HEK293 (cell line): ENCODE measurements around the gene ATP1A3.
A peak's percentile ranks its signal among the peaks of the same experiment; 100 is the strongest.

Experiments
- CTCF ChIA-PET: fragments of 350-600 bp; formaldehyde crosslinking; extraction: SDS; loops from one replicate; lab custom pipeline; 2021; ENCODE audit warnings: antibody characterized with exemption; lab: Yijun Ruan, JAX
- POLR2A ChIA-PET: fragments of 300-600 bp; formaldehyde crosslinking; extraction: SDS; loops from one replicate; lab custom pipeline; 2020; ENCODE audit warnings: antibody characterized with exemption, inconsistent platforms; lab: Yijun Ruan, JAX
- H3K27ac ChIP-seq: fragments of 200-500 bp; sonication (Bioruptor generic); 2 replicates; pipeline ENCODE4 v1.5.1; 2014; ENCODE audit warnings: low read depth, low read length, control low read depth, inconsistent platforms; ENCODE audit errors: extremely low read depth
- H3K36me3 ChIP-seq, 2 experiments: fragments of 200-500 bp in 1 of 2; sonication (Bioruptor generic) in 1 of 2; 1 replicate in 1 of 2; 2 replicates in 1 of 2; pipeline ENCODE4 v1.5.1; 2014 to 2017; ENCODE audit warnings: inconsistent platforms in 2 of 2, low read length in 2 of 2; ENCODE audit not compliant: control insufficient read depth in 2 of 2, insufficient read depth in 1 of 2
- H3K4me1 ChIP-seq: fragments of 200-500 bp; sonication (Bioruptor generic); 2 replicates; pipeline ENCODE4 v1.5.1; 2014; ENCODE audit warnings: mild to moderate bottlenecking, low read length, inconsistent platforms; ENCODE audit not compliant: control insufficient read depth, insufficient read depth
- H3K4me3 ChIP-seq: 2 replicates; pipeline ENCODE4 v1.5.1; 2011; ENCODE audit warnings: low read depth, mild to moderate bottlenecking, control low read depth, low read length, moderate library complexity
- H3K9me3 ChIP-seq: fragments of 200-500 bp; sonication (Bioruptor generic); 2 replicates; pipeline ENCODE4 v1.5.1; 2014; ENCODE audit warnings: low read depth, low read length, inconsistent platforms; ENCODE audit not compliant: control insufficient read depth, insufficient read depth
- GLIS1 ChIP-seq: fragments of 450-650 bp; formaldehyde crosslinking; IDR thresholded peaks from 2 replicates; pipeline ENCODE4 v1.5.1; 2016; ENCODE audit warnings: missing biosample characterization, missing genetic modification characterization
- MZF1 ChIP-seq: fragments of 450-650 bp; formaldehyde crosslinking; IDR thresholded peaks from 2 replicates; pipeline ENCODE4 v1.5.1; 2017; ENCODE audit warnings: missing biosample characterization, missing genetic modification characterization, borderline replicate concordance
- SCRT2 ChIP-seq: fragments of 450-650 bp; formaldehyde crosslinking; IDR thresholded peaks from 2 replicates; pipeline ENCODE4 v1.5.1; 2016; ENCODE audit warnings: missing biosample characterization, missing genetic modification characterization
- TRIM28 ChIP-seq: IDR thresholded peaks from 2 replicates; pipeline ENCODE4 v1.6.1; 2011; ENCODE audit warnings: low read length, control low read depth, borderline replicate concordance
- ZBTB7A ChIP-seq: fragments of 450-650 bp; formaldehyde crosslinking; IDR thresholded peaks from 2 replicates; pipeline ENCODE4 v1.5.1; 2016; ENCODE audit warnings: low read depth, missing biosample characterization, missing genetic modification characterization
- ZFHX2 ChIP-seq: fragments of 450-650 bp; formaldehyde crosslinking; conservative IDR thresholded peaks from 2 replicates; pipeline ENCODE4 v1.5.1; 2016; ENCODE audit warnings: missing biosample characterization, missing genetic modification characterization
- ZNF292 ChIP-seq: fragments of 450-650 bp; formaldehyde crosslinking; IDR thresholded peaks from 2 replicates; pipeline ENCODE4 v1.5.1; 2016; ENCODE audit warnings: low read depth, missing biosample characterization, missing genetic modification characterization, borderline replicate concordance
- ZNF596 ChIP-seq: fragments of 450-650 bp; IDR thresholded peaks from 2 replicates; pipeline ENCODE4 v1.5.0; 2018; ENCODE audit warnings: missing biosample characterization, mild to moderate bottlenecking, missing genetic modification characterization, moderate library complexity
- ZNF837 ChIP-seq: fragments of 450-650 bp; formaldehyde crosslinking; IDR thresholded peaks from 2 replicates; pipeline ENCODE4 v1.5.1; 2016; ENCODE audit warnings: missing biosample characterization, missing genetic modification characterization
- TF ChIP-seq, protein P1 (sequence below): fragments of 450-650 bp; formaldehyde crosslinking; IDR thresholded peaks from 2 replicates; pipeline ENCODE4 v1.5.1; 2016; ENCODE audit warnings: missing biosample characterization, missing genetic modification characterization
- TF ChIP-seq, protein P2 (sequence below): fragments of 450-650 bp; formaldehyde crosslinking; optimal IDR thresholded peaks from 2 replicates; pipeline ENCODE3; 2016; ENCODE audit warnings: missing biosample characterization, mild to moderate bottlenecking, missing genetic modification characterization
- TF ChIP-seq, protein P3 (sequence below): fragments of 450-650 bp; formaldehyde crosslinking; IDR thresholded peaks from 2 replicates; pipeline ENCODE4 v1.5.1; 2016; ENCODE audit warnings: missing biosample characterization, missing genetic modification characterization
- TF ChIP-seq, protein P4 (sequence below): fragments of 450-650 bp; formaldehyde crosslinking; IDR thresholded peaks from 2 replicates; pipeline ENCODE4 v1.5.1; 2016; ENCODE audit warnings: missing biosample characterization, missing genetic modification characterization
- TF ChIP-seq, protein P5 (sequence below): fragments of 450-650 bp; IDR thresholded peaks from 2 replicates; pipeline ENCODE4 v1.5.1; 2018; ENCODE audit warnings: missing biosample characterization, mild to moderate bottlenecking, missing genetic modification characterization
- TF ChIP-seq, protein P6 (sequence below): fragments of 450-650 bp; formaldehyde crosslinking; IDR thresholded peaks from 2 replicates; pipeline ENCODE4 v1.5.1; 2017; ENCODE audit warnings: missing biosample characterization, missing genetic modification characterization

ATP1A3 gene

DNA sequence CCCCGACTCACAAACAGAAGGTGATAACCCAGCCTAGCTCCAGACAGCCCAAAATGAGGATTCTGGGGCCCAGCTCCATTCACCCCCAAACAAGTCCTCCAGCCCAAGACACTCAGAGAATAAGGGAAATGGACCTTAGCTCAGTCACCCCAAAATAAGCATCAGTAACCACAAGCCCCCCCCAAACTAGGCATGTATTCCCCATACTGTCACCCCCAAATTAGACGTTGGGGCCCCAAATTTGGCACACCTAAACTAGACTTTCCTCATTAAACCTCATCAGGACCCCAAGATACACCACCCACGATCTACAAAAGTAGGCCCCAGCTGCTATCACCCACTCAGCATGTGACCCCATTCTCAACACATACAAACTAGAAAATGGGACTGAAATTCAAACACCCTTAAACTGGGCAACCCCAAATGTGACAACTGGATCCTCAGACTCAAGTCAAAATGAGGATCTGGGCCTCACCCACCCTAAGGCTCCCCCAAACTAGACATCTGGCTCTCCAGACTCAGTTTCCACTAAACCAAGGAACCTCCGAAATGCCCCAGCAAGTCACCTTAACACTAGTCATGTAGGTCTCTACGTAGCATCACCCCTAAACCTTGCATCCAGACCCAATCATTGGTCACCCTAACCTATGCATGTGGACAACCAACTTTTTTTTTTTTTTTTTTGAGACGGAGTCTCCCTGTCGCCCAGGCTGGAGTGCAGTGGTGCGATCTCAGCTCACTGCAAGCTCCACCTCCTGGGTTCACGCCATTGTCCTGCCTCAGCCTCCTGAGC, 52.4 kb downstream of the ATP1A3 start:
- TF ChIP-seq, protein P1, sequence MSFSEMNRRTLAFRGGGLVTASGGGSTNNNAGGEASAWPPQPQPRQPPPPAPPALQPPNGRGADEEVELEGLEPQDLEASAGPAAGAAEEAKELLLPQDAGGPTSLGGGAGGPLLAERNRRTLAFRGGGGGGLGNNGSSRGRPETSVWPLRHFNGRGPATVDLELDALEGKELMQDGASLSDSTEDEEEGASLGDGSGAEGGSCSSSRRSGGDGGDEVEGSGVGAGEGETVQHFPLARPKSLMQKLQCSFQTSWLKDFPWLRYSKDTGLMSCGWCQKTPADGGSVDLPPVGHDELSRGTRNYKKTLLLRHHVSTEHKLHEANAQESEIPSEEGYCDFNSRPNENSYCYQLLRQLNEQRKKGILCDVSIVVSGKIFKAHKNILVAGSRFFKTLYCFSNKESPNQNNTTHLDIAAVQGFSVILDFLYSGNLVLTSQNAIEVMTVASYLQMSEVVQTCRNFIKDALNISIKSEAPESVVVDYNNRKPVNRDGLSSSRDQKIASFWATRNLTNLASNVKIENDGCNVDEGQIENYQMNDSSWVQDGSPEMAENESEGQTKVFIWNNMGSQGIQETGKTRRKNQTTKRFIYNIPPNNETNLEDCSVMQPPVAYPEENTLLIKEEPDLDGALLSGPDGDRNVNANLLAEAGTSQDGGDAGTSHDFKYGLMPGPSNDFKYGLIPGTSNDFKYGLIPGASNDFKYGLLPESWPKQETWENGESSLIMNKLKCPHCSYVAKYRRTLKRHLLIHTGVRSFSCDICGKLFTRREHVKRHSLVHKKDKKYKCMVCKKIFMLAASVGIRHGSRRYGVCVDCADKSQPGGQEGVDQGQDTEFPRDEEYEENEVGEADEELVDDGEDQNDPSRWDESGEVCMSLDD (tag by site-specific recombination) = peak; percentile 94
- TF ChIP-seq SCRT2 (no peak), ZNF292 (tag by site-specific recombination) (no peak), ZFHX2 (peak; percentile 43; the same call in 1 of the 2 replicates), ZNF837 (tag by site-specific recombination) (no peak)
- TF ChIP-seq, protein P2, sequence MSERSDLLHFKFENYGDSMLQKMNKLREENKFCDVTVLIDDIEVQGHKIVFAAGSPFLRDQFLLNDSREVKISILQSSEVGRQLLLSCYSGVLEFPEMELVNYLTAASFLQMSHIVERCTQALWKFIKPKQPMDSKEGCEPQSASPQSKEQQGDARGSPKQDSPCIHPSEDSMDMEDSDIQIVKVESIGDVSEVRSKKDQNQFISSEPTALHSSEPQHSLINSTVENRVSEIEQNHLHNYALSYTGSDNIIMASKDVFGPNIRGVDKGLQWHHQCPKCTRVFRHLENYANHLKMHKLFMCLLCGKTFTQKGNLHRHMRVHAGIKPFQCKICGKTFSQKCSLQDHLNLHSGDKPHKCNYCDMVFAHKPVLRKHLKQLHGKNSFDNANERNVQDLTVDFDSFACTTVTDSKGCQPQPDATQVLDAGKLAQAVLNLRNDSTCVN = no peak
- TF ChIP-seq, protein P3, sequence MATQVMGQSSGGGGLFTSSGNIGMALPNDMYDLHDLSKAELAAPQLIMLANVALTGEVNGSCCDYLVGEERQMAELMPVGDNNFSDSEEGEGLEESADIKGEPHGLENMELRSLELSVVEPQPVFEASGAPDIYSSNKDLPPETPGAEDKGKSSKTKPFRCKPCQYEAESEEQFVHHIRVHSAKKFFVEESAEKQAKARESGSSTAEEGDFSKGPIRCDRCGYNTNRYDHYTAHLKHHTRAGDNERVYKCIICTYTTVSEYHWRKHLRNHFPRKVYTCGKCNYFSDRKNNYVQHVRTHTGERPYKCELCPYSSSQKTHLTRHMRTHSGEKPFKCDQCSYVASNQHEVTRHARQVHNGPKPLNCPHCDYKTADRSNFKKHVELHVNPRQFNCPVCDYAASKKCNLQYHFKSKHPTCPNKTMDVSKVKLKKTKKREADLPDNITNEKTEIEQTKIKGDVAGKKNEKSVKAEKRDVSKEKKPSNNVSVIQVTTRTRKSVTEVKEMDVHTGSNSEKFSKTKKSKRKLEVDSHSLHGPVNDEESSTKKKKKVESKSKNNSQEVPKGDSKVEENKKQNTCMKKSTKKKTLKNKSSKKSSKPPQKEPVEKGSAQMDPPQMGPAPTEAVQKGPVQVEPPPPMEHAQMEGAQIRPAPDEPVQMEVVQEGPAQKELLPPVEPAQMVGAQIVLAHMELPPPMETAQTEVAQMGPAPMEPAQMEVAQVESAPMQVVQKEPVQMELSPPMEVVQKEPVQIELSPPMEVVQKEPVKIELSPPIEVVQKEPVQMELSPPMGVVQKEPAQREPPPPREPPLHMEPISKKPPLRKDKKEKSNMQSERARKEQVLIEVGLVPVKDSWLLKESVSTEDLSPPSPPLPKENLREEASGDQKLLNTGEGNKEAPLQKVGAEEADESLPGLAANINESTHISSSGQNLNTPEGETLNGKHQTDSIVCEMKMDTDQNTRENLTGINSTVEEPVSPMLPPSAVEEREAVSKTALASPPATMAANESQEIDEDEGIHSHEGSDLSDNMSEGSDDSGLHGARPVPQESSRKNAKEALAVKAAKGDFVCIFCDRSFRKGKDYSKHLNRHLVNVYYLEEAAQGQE (tag by site-specific recombination) = no peak
- Histone ChIP-seq H3K27ac (no peak overlapping the region), H3K4me3 (no peak overlapping the region), H3K4me1 (no peaks in the 10 kb centered on the region; the same call in 1 of the 2 replicates), H3K9me3 (no peaks in the 10 kb centered on the region), H3K36me3 (no peaks in the 10 kb centered on the region; a peak in 1 of 3 replicates)
- ChIA-PET POLR2A (interaction anchor here (0.6 to 1.4 kb wide), 4 partner anchors 16 to 80 kb away, joined by 3 to 4 read pairs (median 3); no protein-coding TSS in a partner anchor), CTCF (interaction anchor here (0.8 to 2.9 kb wide), 2 partner anchors 10 to 15 kb away, joined by 3 to 20 read pairs; no protein-coding TSS in a partner anchor)

DNA sequence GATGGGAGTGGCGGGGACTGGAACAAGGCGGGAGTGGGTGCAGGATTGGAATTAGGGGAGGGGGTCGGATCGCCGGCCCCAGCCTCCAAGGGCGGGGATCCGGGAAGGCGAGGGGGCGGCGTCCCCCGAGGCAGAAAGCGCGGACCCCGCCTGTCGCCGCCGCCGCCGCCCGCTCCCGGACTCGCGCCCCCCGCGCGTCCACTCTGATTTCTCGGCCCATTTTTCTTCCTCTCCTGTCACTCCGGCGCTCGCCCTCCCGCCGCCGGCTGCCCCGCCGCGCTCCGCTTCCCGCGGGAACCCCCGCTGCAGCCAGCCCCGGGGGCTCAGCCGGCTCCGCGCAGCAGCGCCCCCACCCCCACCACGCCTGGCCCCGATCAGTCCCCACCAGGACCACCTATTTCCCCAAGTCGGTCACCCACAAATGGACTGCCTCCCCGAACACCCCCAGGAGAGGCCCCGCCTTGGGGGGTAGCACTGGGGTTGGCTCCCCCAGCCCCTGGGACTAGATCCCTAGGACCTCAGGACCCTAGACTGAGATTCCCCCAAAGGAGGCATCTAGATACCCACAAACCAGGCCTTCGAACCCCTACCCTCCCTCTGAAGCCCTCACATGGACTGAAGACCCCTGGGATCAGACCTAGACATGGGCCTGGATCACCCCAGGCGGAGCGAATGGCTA, 53.2 kb downstream of the ATP1A3 start:
- CTCF ChIA-PET = interaction anchor here (2.9 kb wide), 1 partner anchor 10 kb away, joined by 20 read pairs; no protein-coding TSS in a partner anchor
- Histone ChIP-seq H3K4me1 (peaks cover 3% of the 10 kb centered on the region; the same call in 1 of the 2 replicates), H3K4me3 (peak overlapping the region; percentile 29), H3K9me3 (no peaks in the 10 kb centered on the region), H3K36me3 (no peaks in the 10 kb centered on the region; a peak in 1 of 3 replicates), H3K27ac (peak overlapping the region; percentile 17; the same call in 1 of the 2 replicates)
- POLR2A ChIA-PET = interaction anchor here (1.6 kb wide), 1 partner anchor 81 kb away, joined by 8 read pairs; the partner anchor contains the start of gene RPS19
- TF ChIP-seq, protein P4, sequence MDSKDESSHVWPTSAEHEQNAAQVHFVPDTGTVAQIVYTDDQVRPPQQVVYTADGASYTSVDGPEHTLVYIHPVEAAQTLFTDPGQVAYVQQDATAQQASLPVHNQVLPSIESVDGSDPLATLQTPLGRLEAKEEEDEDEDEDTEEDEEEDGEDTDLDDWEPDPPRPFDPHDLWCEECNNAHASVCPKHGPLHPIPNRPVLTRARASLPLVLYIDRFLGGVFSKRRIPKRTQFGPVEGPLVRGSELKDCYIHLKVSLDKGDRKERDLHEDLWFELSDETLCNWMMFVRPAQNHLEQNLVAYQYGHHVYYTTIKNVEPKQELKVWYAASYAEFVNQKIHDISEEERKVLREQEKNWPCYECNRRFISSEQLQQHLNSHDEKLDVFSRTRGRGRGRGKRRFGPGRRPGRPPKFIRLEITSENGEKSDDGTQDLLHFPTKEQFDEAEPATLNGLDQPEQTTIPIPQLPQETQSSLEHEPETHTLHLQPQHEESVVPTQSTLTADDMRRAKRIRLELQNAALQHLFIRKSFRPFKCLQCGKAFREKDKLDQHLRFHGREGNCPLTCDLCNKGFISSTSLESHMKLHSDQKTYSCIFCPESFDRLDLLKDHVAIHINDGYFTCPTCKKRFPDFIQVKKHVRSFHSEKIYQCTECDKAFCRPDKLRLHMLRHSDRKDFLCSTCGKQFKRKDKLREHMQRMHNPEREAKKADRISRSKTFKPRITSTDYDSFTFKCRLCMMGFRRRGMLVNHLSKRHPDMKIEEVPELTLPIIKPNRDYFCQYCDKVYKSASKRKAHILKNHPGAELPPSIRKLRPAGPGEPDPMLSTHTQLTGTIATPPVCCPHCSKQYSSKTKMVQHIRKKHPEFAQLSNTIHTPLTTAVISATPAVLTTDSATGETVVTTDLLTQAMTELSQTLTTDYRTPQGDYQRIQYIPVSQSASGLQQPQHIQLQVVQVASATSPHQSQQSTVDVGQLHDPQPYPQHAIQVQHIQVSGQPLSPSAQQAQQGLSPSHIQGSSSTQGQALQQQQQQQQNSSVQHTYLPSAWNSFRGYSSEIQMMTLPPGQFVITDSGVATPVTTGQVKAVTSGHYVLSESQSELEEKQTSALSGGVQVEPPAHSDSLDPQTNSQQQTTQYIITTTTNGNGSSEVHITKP (tag by site-specific recombination) = peak; percentile 89
- TF ChIP-seq ZFHX2 = peak; percentile 53
- 0 out of 2 replicates have a peak, but pooled peaks have one; percentile 6 for TF ChIP-seq ZBTB7A (tag by site-specific recombination)
- no peak for TF ChIP-seq TRIM28
- TF ChIP-seq GLIS1 (tag by site-specific recombination) = peak; percentile 17
- TF ChIP-seq, protein P5, sequence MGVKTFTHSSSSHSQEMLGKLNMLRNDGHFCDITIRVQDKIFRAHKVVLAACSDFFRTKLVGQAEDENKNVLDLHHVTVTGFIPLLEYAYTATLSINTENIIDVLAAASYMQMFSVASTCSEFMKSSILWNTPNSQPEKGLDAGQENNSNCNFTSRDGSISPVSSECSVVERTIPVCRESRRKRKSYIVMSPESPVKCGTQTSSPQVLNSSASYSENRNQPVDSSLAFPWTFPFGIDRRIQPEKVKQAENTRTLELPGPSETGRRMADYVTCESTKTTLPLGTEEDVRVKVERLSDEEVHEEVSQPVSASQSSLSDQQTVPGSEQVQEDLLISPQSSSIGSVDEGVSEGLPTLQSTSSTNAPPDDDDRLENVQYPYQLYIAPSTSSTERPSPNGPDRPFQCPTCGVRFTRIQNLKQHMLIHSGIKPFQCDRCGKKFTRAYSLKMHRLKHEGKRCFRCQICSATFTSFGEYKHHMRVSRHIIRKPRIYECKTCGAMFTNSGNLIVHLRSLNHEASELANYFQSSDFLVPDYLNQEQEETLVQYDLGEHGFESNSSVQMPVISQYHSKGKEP = no peak
- TF ChIP-seq, protein P6, sequence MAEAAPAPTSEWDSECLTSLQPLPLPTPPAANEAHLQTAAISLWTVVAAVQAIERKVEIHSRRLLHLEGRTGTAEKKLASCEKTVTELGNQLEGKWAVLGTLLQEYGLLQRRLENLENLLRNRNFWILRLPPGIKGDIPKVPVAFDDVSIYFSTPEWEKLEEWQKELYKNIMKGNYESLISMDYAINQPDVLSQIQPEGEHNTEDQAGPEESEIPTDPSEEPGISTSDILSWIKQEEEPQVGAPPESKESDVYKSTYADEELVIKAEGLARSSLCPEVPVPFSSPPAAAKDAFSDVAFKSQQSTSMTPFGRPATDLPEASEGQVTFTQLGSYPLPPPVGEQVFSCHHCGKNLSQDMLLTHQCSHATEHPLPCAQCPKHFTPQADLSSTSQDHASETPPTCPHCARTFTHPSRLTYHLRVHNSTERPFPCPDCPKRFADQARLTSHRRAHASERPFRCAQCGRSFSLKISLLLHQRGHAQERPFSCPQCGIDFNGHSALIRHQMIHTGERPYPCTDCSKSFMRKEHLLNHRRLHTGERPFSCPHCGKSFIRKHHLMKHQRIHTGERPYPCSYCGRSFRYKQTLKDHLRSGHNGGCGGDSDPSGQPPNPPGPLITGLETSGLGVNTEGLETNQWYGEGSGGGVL (tag by site-specific recombination) = 0 out of 2 replicates have a peak, but pooled peaks have one; percentile 12
- 0 out of 2 replicates have a peak, but pooled peaks have one; percentile 32 for TF ChIP-seq ZNF596
- TF ChIP-seq MZF1 (tag by site-specific recombination) = 0 out of 2 replicates have a peak, but pooled peaks have one; percentile 9
